Measurements from ENCODE around the gene PZP. TPM values are rescaled to one million over a fixed set of nuclear protein-coding genes. Genes with fewer than 3 reads are reported as not detected.

The PZP gene
- total and polyA plus RNA-seq, 4 donors = 0.61 to 4.6 (median 2.2) TPM

DNA sequence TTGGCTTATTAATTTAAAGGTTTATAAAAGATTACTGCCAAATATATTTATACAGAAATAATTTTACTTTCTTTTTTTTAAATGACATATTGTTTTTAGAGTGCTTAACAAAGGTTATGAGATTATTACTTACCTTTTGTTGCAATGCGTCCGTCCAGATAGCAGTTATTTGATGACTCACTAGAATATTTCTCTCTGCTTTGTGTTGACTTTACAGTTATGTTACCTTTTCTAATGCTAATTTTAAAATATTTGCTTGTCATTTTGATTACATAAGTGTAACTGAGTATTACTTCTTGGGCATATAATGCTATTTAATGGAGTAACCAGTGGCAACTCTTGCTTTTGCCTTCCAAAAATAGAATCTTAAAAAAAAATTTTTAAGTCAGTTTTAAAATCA, 6.3 kb upstream of the PZP start:
- DNase-seq (no peak), ATAC-seq (ENCODE audit: insufficient read depth, low FRiP score) (no peak)
- H3K9me3 ChIP-seq (ENCODE audit: control insufficient read depth in 4 of 4, insufficient read depth in 3 of 4, low read length in 3 of 4) = peaks cover 0 to 4% (median 1%) of the 10 kb centered on the region in 4 donors
- H3K36me3 ChIP-seq (ENCODE audit: control insufficient read depth in 4 of 4, insufficient read depth in 4 of 4, low read length in 4 of 4) = no peaks in the 10 kb centered on the region
- no peak overlapping the region for H3K27ac ChIP-seq (ENCODE audit: low read depth in 1 of 2, low read length in 1 of 2)
- H3K4me3 ChIP-seq = no peak overlapping the region
- TF ChIP-seq, protein P1, sequence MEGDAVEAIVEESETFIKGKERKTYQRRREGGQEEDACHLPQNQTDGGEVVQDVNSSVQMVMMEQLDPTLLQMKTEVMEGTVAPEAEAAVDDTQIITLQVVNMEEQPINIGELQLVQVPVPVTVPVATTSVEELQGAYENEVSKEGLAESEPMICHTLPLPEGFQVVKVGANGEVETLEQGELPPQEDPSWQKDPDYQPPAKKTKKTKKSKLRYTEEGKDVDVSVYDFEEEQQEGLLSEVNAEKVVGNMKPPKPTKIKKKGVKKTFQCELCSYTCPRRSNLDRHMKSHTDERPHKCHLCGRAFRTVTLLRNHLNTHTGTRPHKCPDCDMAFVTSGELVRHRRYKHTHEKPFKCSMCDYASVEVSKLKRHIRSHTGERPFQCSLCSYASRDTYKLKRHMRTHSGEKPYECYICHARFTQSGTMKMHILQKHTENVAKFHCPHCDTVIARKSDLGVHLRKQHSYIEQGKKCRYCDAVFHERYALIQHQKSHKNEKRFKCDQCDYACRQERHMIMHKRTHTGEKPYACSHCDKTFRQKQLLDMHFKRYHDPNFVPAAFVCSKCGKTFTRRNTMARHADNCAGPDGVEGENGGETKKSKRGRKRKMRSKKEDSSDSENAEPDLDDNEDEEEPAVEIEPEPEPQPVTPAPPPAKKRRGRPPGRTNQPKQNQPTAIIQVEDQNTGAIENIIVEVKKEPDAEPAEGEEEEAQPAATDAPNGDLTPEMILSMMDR (IDR thresholded peaks at IDR 0.05; ENCODE audit: control extremely low read depth, extremely low read depth) = no peak
- no peaks in the 10 kb centered on the region for H3K4me1 ChIP-seq (ENCODE audit: control insufficient read depth in 5 of 5, insufficient read depth in 5 of 5, low read length in 5 of 5)
- H3K9ac ChIP-seq (ENCODE audit: insufficient read depth in 1 of 2, low read length in 2 of 2) = no peak overlapping the region
- H3K27me3 ChIP-seq (ENCODE audit: control insufficient read depth in 3 of 3, insufficient read depth in 3 of 3, low read length in 2 of 3) = no peaks in the 10 kb centered on the region
- WGBS, 2 donors = 96 to 97% methylated on average over 2 of the region's 2 CpGs

- H3K27ac ChIP-seq (ENCODE audit: low read depth in 1 of 2, low read length in 1 of 2) = no peak overlapping the region
- no peak overlapping the region for H3K4me3 ChIP-seq
- DNase-seq (no peak), ATAC-seq (ENCODE audit: insufficient read depth, low FRiP score) (no peak)
- no peaks in the 10 kb centered on the region for H3K27me3 ChIP-seq (ENCODE audit: control insufficient read depth in 3 of 3, insufficient read depth in 3 of 3, low read length in 2 of 3)
- TF ChIP-seq, protein P1 (IDR thresholded peaks at IDR 0.05; ENCODE audit: control extremely low read depth, extremely low read depth) = no peak
- 95 to 100% methylated on average over 1 of the region's 1 CpG for WGBS, 2 donors
- H3K36me3 ChIP-seq (ENCODE audit: control insufficient read depth in 4 of 4, insufficient read depth in 4 of 4, low read length in 4 of 4) = no peaks in the 10 kb centered on the region
- no peak overlapping the region for H3K9ac ChIP-seq (ENCODE audit: insufficient read depth in 1 of 2, low read length in 2 of 2)
- H3K4me1 ChIP-seq (ENCODE audit: control insufficient read depth in 5 of 5, insufficient read depth in 5 of 5, low read length in 5 of 5) = peaks cover 0 to under 1% (median 0%) of the 10 kb centered on the region in 5 donors
- H3K9me3 ChIP-seq (ENCODE audit: control insufficient read depth in 4 of 4, insufficient read depth in 3 of 4, low read length in 3 of 4) = peaks cover 0 to 4% (median 1%) of the 10 kb centered on the region in 4 donors
Observed at GRCh38 chr12:9211687-9212086, 3.5 kb upstream of the PZP start.

- Histone ChIP-seq H3K9me3 (ENCODE audit: control insufficient read depth in 4 of 4, insufficient read depth in 3 of 4, low read length in 3 of 4) (no peaks in the 10 kb centered on the region), H3K27me3 (ENCODE audit: control insufficient read depth in 3 of 3, insufficient read depth in 3 of 3, low read length in 2 of 3) (no peaks in the 10 kb centered on the region), H3K9ac (ENCODE audit: insufficient read depth in 1 of 2, low read length in 2 of 2) (no peak overlapping the region), H3K4me1 (ENCODE audit: control insufficient read depth in 5 of 5, insufficient read depth in 5 of 5, low read length in 5 of 5) (peaks cover 0 to 8% (median 6%) of the 10 kb centered on the region in 5 donors), H3K4me3 (no peak overlapping the region), H3K27ac (ENCODE audit: low read depth in 1 of 2, low read length in 1 of 2) (no peak overlapping the region), H3K36me3 (ENCODE audit: control insufficient read depth in 4 of 4, insufficient read depth in 4 of 4, low read length in 4 of 4) (no peaks in the 10 kb centered on the region)
- TF ChIP-seq, protein P1 (IDR thresholded peaks at IDR 0.05; ENCODE audit: control extremely low read depth, extremely low read depth) = no peak
- DNase-seq (no peak), ATAC-seq (ENCODE audit: insufficient read depth, low FRiP score) (no peak)
- WGBS, 2 donors = 74 to 86% methylated on average over 3 of the region's 3 CpGs
Observed at GRCh38 chr12:9204380-9204779, 3.8 kb downstream of the PZP start.

GRCh38 chr12:9198012-9198411, 10.2 kb downstream of the PZP start:
- DNase-seq (no peak), ATAC-seq (ENCODE audit: insufficient read depth, low FRiP score) (no peak)
- no peak overlapping the region for H3K4me3 ChIP-seq
- H3K9ac ChIP-seq (ENCODE audit: insufficient read depth in 1 of 2, low read length in 2 of 2) = no peak overlapping the region
- no peaks in the 10 kb centered on the region for H3K4me1 ChIP-seq (ENCODE audit: control insufficient read depth in 5 of 5, insufficient read depth in 5 of 5, low read length in 5 of 5)
- H3K27me3 ChIP-seq (ENCODE audit: control insufficient read depth in 3 of 3, insufficient read depth in 3 of 3, low read length in 2 of 3) = no peaks in the 10 kb centered on the region
- TF ChIP-seq, protein P1 (IDR thresholded peaks at IDR 0.05; ENCODE audit: control extremely low read depth, extremely low read depth) = no peak
- no peak overlapping the region for H3K27ac ChIP-seq (ENCODE audit: low read depth in 1 of 2, low read length in 1 of 2)
- H3K9me3 ChIP-seq (ENCODE audit: control insufficient read depth in 4 of 4, insufficient read depth in 3 of 4, low read length in 3 of 4) = no peaks in the 10 kb centered on the region
- no peaks in the 10 kb centered on the region for H3K36me3 ChIP-seq (ENCODE audit: control insufficient read depth in 4 of 4, insufficient read depth in 4 of 4, low read length in 4 of 4)
